HepG2 (cell line): ENCODE measurements around the gene USP5. TPM values are rescaled to one million over a fixed set of nuclear protein-coding genes. Genes with fewer than 3 reads are reported as not detected.

Experiments used
- IKZF1 ChIP-seq: fragments of 450-650 bp; IDR thresholded peaks from 2 replicates; pipeline ENCODE4 v1.7.1; 2016
- PHB2 ChIP-seq: fragments of 450-650 bp; IDR thresholded peaks from 2 replicates; pipeline ENCODE4 v1.6.1; 2018; ENCODE audit not compliant: partially characterized antibody
- PPARG ChIP-seq: conservative IDR thresholded peaks from 2 replicates; pipeline ENCODE4 v1.6.1; 2016; ENCODE audit warnings: missing biosample characterization, missing genetic modification reagents
- SMARCC2 ChIP-seq: fragments of 450-650 bp; IDR thresholded peaks from 2 replicates; pipeline ENCODE4 v1.6.1; 2017; ENCODE audit warnings: antibody characterized with exemption, mild to moderate bottlenecking
- ZBTB25 ChIP-seq: IDR thresholded peaks from 2 replicates; pipeline ENCODE4 v1.6.1; 2018; ENCODE audit warnings: missing genetic modification reagents
- ZFP91 ChIP-seq: sonication (generic); formaldehyde crosslinking; IDR thresholded peaks from 2 replicates; pipeline ENCODE4 v1.9.0; 2022; ENCODE audit warnings: missing genetic modification reagents, mild to moderate bottlenecking, borderline replicate concordance
- ZNF264 ChIP-seq: sonication (generic); formaldehyde crosslinking; IDR thresholded peaks from 2 replicates; pipeline ENCODE4 v1.4.0; 2020; ENCODE audit warnings: missing genetic modification reagents
- ZNF296 ChIP-seq: sonication (generic); formaldehyde crosslinking; conservative IDR thresholded peaks from 2 replicates; pipeline ENCODE4 v1.5.0; 2020; ENCODE audit warnings: mild to moderate bottlenecking, missing genetic modification reagents
- ZNF646 ChIP-seq: sonication (generic); formaldehyde crosslinking; IDR thresholded peaks from 2 replicates; pipeline ENCODE4 v1.9.0; 2021; ENCODE audit warnings: mild to moderate bottlenecking, missing genetic modification reagents
- ZNF672 ChIP-seq: sonication (generic); formaldehyde crosslinking; IDR thresholded peaks from 2 replicates; pipeline ENCODE4 v1.8.1; 2022; ENCODE audit warnings: missing genetic modification reagents
- ZNF703 ChIP-seq: sonication (generic); formaldehyde crosslinking; IDR thresholded peaks from 2 replicates; pipeline ENCODE4 v1.5.1; 2020; ENCODE audit warnings: missing genetic modification reagents, mild to moderate bottlenecking, moderate library complexity, borderline replicate concordance
- polyA plus RNA-seq, 8 experiments: library from polyadenylated mRNA; depleted of rRNA in 3 of 8; stranded (reverse) in 7 of 8; unstranded in 1 of 8; fragments of >200 nt; fragmentation: Illumina TruSeq in 4 of 8; extraction: Trizol in 4 of 8; gene quantifications; 2 replicates each; pipeline versions ENCODE4 v1.2.1 to v1.2.3, GENCODE V29; 2011 to 2016; ENCODE audit warnings: low read depth in 4 of 8, missing spikeins in 1 of 8, mixed read lengths in 1 of 8; ENCODE audit not compliant: insufficient read depth in 1 of 8
- total RNA-seq, 5 experiments: library from RNA; depleted of rRNA; stranded (reverse); fragments of >200 nt; fragmentation: Illumina TruSeq; extraction: Trizol; gene quantifications; 2 replicates each; pipeline ENCODE4 v1.2.3, GENCODE V29; 2016; ENCODE audit warnings: low read depth in 1 of 5
- TF ChIP-seq, protein P1 (sequence below): sonication (generic); formaldehyde crosslinking; IDR thresholded peaks from 2 replicates; pipeline ENCODE4 v1.4.0; 2020; ENCODE audit warnings: missing genetic modification reagents; ENCODE audit errors: not compliant biosample characterization
- TF ChIP-seq, protein P2 (sequence below): sonication (generic); formaldehyde crosslinking; IDR thresholded peaks from 2 replicates; pipeline ENCODE4 v1.8.1; 2023; ENCODE audit warnings: mild to moderate bottlenecking, inconsistent platforms, moderate library complexity, missing genetic modification reagents, borderline replicate concordance
- TF ChIP-seq, protein P3 (sequence below): sonication (generic); formaldehyde crosslinking; IDR thresholded peaks from 2 replicates; pipeline ENCODE4 v1.4.0; 2020; ENCODE audit warnings: missing genetic modification reagents, borderline replicate concordance

Gene USP5
- total and polyA plus RNA-seq, 2 of the 13 experiments (the other 11 are each of a cell fraction or from before 2014, with no cell fraction given): 39.6 to 56.0 TPM

DNA sequence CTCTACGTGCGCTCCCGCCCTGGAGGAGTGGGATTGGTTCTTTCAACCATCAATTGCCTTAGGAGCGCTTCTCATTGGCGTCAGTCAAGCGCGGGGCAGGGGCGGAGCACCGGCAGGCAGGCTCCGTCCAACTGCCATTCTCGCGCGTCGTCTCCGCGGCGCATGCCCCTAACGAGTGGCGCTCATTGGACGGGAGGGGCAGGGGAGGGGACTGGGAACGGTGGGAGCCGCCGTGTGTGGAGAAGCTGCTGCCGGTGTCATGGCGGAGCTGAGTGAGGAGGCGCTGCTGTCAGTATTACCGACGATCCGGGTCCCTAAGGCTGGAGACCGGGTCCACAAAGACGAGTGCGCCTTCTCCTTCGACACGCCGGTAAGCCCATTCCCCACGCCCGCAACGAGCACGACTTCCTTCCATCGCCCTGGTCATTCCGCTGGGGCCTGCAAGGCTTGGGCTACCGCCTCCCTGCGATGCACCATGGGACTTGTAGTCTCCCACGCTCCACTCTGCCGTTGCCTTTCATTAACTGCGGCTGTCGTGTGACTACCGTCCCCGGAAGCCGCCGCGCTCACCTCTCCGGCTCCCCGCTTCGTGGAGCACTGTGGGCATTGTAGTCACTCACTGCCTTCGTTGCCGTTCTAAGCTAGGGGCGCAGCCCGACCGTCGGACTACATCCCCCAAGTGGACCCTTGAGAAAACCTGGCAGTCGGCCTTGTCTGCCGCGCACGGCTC, at the start of gene USP5 (continued):
- no peak for TF ChIP-seq ZNF646 (CRISPR knock-in tag)
- TF ChIP-seq ZNF672 (CRISPR knock-in tag): no peak
- TF ChIP-seq ZFP91: peak; percentile 73; the same call in 1 of the 2 replicates
- TF ChIP-seq ZNF296 (CRISPR knock-in tag): no peak
- TF ChIP-seq ZNF703 (CRISPR knock-in tag): no peak
- TF ChIP-seq ZBTB25: no peak
- TF ChIP-seq PPARG: no peak
- TF ChIP-seq, protein P1, sequence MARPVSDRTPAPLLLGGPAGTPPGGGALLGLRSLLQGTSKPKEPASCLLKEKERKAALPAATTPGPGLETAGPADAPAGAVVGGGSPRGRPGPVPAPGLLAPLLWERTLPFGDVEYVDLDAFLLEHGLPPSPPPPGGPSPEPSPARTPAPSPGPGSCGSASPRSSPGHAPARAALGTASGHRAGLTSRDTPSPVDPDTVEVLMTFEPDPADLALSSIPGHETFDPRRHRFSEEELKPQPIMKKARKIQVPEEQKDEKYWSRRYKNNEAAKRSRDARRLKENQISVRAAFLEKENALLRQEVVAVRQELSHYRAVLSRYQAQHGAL: no peak
- TF ChIP-seq, protein P2, sequence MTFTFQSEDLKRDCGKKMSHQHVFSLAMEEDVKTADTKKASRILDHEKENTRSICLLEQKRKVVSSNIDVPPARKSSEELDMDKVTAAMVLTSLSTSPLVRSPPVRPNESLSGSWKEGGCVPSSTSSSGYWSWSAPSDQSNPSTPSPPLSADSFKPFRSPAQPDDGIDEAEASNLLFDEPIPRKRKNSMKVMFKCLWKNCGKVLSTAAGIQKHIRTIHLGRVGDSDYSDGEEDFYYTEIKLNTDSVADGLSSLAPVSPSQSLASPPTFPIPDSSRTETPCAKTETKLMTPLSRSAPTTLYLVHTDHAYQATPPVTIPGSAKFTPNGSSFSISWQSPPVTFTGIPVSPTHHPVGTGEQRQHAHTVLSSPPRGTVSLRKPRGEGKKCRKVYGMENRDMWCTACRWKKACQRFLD (CRISPR knock-in tag): peak; percentile 37; the same call in 1 of the 2 replicates
- TF ChIP-seq PHB2: no peak
- no peak for TF ChIP-seq IKZF1
- TF ChIP-seq, protein P3, sequence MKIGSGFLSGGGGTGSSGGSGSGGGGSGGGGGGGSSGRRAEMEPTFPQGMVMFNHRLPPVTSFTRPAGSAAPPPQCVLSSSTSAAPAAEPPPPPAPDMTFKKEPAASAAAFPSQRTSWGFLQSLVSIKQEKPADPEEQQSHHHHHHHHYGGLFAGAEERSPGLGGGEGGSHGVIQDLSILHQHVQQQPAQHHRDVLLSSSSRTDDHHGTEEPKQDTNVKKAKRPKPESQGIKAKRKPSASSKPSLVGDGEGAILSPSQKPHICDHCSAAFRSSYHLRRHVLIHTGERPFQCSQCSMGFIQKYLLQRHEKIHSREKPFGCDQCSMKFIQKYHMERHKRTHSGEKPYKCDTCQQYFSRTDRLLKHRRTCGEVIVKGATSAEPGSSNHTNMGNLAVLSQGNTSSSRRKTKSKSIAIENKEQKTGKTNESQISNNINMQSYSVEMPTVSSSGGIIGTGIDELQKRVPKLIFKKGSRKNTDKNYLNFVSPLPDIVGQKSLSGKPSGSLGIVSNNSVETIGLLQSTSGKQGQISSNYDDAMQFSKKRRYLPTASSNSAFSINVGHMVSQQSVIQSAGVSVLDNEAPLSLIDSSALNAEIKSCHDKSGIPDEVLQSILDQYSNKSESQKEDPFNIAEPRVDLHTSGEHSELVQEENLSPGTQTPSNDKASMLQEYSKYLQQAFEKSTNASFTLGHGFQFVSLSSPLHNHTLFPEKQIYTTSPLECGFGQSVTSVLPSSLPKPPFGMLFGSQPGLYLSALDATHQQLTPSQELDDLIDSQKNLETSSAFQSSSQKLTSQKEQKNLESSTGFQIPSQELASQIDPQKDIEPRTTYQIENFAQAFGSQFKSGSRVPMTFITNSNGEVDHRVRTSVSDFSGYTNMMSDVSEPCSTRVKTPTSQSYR (CRISPR knock-in tag): 0 out of 2 replicates have a peak, but pooled peaks have one; percentile 3
- TF ChIP-seq ZNF264 (CRISPR knock-in tag): no peak
- no peak for TF ChIP-seq SMARCC2
